ENCODE data around the gene IFNW1.
A peak's percentile ranks its signal among the peaks of the same experiment; 100 is the strongest.

IFNW1 gene

DNA sequence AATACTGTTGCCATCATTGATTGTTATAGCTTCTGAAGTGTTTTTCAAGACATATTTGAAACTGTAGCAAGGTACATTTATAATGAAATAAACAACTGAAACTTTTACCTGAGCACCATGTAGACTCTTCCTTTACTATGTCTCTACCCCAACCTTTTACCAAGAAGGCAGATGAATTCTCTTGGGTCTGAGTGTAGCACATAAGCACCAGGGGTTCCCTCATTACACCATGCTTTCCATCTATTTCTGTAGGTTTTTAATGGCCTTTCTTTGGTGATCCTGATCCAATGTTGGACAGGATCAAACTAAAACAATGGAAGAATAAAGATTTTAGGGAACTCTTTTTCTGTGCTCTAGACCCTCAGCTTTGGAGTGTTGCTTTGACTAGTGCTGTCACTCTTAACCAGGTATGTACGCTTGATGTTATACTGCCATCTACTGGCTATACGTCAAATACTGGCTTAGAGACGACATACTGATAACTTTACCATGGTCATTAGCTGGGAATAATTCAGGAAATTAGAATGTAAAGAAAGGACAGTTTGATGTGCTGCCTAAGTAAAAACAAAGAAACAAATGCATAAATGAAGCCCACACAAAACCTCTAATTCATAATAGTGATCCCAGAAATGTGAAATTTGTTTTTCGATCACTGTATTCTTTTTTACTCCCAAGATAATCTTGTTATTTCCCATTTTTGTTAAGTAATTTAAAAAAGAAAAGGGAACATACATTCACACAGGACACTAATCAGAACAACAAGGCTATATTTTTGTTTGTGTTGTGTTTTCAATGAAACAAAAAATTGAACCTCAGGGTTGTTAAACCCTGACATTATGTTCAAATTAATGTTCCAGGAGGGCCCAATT is 30.7 kb downstream of the IFNW1 start:
- Histone ChIP-seq H3K27me3 (replicated peaks; ENCODE audit: control insufficient read depth, insufficient read depth, low read length, poor library complexity, severe bottlenecking) (no peaks in the 10 kb centered on the region), H3K4me3 (ENCODE audit: insufficient read depth, low read depth, low read length, poor library complexity, severe bottlenecking) (no peak overlapping the region), H3K36me3 (ENCODE audit: control insufficient read depth, insufficient read depth, low read length) (no peaks in the 10 kb centered on the region), H3K9me3 (ENCODE audit: control insufficient read depth, low read length) (no peaks in the 10 kb centered on the region), H3K4me1 (ENCODE audit: control insufficient read depth, insufficient read depth, low read length, poor library complexity, severe bottlenecking) (no peaks in the 10 kb centered on the region), H3K27ac (ENCODE audit: insufficient read depth, low read length, poor library complexity, severe bottlenecking) (no peak overlapping the region)
- DNase-seq: no peak

DNA sequence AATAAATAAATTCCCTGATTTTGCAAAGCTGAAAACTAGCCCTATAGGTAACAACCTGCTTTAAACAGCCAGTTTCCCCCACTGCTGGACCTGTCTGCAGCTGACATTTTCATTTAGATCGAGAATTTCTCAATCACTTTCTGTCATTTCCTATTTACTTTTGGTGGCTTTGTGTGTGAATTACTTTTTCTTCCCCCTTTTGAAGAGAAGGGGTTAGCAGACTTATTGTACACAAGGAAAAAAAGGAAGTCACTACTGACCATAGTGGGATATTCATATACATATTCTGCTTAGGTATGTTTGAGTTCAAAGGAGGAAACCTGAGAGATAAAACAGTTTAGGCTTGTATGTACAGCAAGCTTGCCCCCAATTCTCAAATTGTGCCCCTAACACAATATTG is 36.8 kb downstream of the IFNW1 start:
- Histone ChIP-seq H3K4me1 (ENCODE audit: control insufficient read depth, insufficient read depth, low read length, poor library complexity, severe bottlenecking) (no peaks in the 10 kb centered on the region), H3K36me3 (ENCODE audit: control insufficient read depth, insufficient read depth, low read length) (no peaks in the 10 kb centered on the region), H3K9me3 (ENCODE audit: control insufficient read depth, low read length) (no peaks in the 10 kb centered on the region), H3K4me3 (ENCODE audit: insufficient read depth, low read depth, low read length, poor library complexity, severe bottlenecking) (no peak overlapping the region), H3K27ac (ENCODE audit: insufficient read depth, low read length, poor library complexity, severe bottlenecking) (no peak overlapping the region), H3K27me3 (replicated peaks; ENCODE audit: control insufficient read depth, insufficient read depth, low read length, poor library complexity, severe bottlenecking) (no peaks in the 10 kb centered on the region)
- no peak for DNase-seq

DNA sequence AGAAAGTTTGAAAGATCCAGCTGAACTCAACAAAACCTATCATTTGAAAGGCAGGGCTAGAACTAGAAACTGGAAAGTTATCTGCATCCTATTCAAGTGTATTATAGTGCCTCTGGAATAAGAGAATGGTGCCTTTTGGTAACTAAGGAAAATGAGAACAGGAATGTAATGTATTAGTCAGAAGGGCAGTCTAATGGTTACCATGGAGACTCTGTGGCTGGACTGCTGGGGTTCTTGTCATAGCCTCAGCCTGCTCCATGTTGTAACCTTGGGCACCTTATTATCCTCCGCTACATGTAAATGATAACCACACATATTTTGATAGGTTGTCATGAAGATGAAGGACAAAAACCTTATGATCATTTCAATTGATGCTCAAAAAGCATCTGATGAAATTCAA is 39.3 kb downstream of the IFNW1 start:
- DNase-seq: no peak
- no peaks in the 10 kb centered on the region for H3K36me3 ChIP-seq (ENCODE audit: control insufficient read depth, insufficient read depth, low read length)
- H3K9me3 ChIP-seq (ENCODE audit: control insufficient read depth, low read length): no peaks in the 10 kb centered on the region
- no peak overlapping the region for H3K27ac ChIP-seq (ENCODE audit: insufficient read depth, low read length, poor library complexity, severe bottlenecking)
- no peak overlapping the region for H3K4me3 ChIP-seq (ENCODE audit: insufficient read depth, low read depth, low read length, poor library complexity, severe bottlenecking)
- H3K27me3 ChIP-seq (replicated peaks; ENCODE audit: control insufficient read depth, insufficient read depth, low read length, poor library complexity, severe bottlenecking): no peaks in the 10 kb centered on the region
- H3K4me1 ChIP-seq (ENCODE audit: control insufficient read depth, insufficient read depth, low read length, poor library complexity, severe bottlenecking): peaks cover 3% of the 10 kb centered on the region

DNA sequence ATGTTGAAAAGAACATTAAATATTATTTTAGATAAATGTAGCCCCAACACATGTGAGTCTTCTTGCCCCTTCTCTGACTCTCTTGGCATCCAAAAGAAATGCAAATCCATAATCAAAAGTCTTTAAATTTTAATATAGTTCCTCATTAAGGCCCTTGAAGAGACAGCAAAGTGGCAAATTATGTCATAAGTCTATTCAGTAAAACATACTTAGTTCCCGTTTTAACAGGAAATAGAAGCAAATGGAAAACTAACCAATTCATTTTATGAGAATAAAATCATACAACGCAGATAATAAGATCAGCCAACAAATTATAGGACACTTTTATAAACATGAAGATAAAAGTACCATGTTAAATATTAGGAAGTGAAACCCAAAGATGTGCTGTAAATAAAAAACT is 43.8 kb downstream of the IFNW1 start:
- Histone ChIP-seq H3K27ac (ENCODE audit: insufficient read depth, low read length, poor library complexity, severe bottlenecking) (no peak overlapping the region), H3K27me3 (replicated peaks; ENCODE audit: control insufficient read depth, insufficient read depth, low read length, poor library complexity, severe bottlenecking) (no peaks in the 10 kb centered on the region), H3K9me3 (ENCODE audit: control insufficient read depth, low read length) (no peaks in the 10 kb centered on the region), H3K4me1 (ENCODE audit: control insufficient read depth, insufficient read depth, low read length, poor library complexity, severe bottlenecking) (peaks cover 11% of the 10 kb centered on the region), H3K4me3 (ENCODE audit: insufficient read depth, low read depth, low read length, poor library complexity, severe bottlenecking) (no peak overlapping the region), H3K36me3 (ENCODE audit: control insufficient read depth, insufficient read depth, low read length) (no peaks in the 10 kb centered on the region)
- no peak for DNase-seq

DNA sequence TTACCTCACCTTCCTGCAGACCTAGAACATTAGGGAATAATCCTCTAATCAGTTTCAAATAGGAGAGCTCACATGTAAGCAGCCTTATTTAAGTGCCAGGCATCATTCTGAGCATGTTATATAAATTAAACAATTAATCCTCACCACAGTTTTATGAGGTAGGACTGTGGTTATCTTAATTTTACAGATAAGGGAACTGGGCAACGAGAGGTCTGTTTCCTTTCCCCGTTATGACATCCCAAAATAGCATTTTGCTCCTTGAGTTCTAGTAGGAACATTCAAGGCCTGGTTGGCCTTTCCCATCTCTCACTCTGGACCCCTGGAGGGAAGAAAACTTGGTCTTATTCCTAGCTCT is 44.8 kb downstream of the IFNW1 start:
- Histone ChIP-seq H3K36me3 (ENCODE audit: control insufficient read depth, insufficient read depth, low read length) (no peaks in the 10 kb centered on the region), H3K9me3 (ENCODE audit: control insufficient read depth, low read length) (no peaks in the 10 kb centered on the region), H3K4me3 (ENCODE audit: insufficient read depth, low read depth, low read length, poor library complexity, severe bottlenecking) (no peak overlapping the region), H3K27me3 (replicated peaks; ENCODE audit: control insufficient read depth, insufficient read depth, low read length, poor library complexity, severe bottlenecking) (no peaks in the 10 kb centered on the region), H3K4me1 (ENCODE audit: control insufficient read depth, insufficient read depth, low read length, poor library complexity, severe bottlenecking) (peaks cover 11% of the 10 kb centered on the region), H3K27ac (ENCODE audit: insufficient read depth, low read length, poor library complexity, severe bottlenecking) (peak overlapping the region; percentile 33)
- no peak for DNase-seq

DNA sequence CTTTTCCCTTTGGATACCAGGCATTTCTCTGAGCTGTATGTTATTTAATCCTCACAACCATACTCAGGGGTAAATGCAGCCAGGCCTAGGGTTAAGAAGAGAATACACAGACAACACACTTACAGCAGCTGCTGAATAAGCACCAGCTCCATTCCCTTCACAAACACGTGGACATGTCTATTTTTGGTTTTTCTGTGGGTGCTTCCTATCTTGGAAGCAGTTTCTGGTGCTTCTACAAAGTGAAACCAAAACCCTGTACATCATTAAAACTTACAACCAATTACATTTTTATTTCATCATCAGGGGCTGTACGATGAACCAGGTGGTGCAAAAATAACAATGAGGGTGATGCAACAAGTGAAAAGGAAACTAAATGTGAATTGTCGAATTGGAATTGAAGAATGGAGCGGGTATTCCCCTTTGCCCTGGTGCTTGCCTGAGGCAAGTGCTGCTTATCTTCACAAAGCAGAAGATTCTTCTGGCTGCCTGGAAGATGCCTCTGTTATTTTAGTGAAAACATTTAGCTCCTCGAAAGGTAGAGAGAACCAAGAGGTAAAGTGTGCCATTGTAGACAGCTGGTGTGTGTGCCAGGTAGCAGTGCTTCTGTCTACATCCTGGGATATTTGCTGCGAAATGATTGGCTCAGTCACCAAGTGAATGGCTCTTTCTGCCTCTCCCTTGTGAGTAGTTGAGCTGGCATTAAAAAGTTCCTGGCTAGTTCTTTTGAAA is 45.3 kb downstream of the IFNW1 start:
- Histone ChIP-seq H3K27ac (ENCODE audit: insufficient read depth, low read length, poor library complexity, severe bottlenecking) (peak overlapping the region; percentile 33), H3K4me3 (ENCODE audit: insufficient read depth, low read depth, low read length, poor library complexity, severe bottlenecking) (no peak overlapping the region), H3K9me3 (ENCODE audit: control insufficient read depth, low read length) (no peaks in the 10 kb centered on the region), H3K4me1 (ENCODE audit: control insufficient read depth, insufficient read depth, low read length, poor library complexity, severe bottlenecking) (peaks cover 11% of the 10 kb centered on the region), H3K36me3 (ENCODE audit: control insufficient read depth, insufficient read depth, low read length) (no peaks in the 10 kb centered on the region), H3K27me3 (replicated peaks; ENCODE audit: control insufficient read depth, insufficient read depth, low read length, poor library complexity, severe bottlenecking) (no peaks in the 10 kb centered on the region)
- DNase-seq: peak in 1 of 3 donors; percentile 10

DNA sequence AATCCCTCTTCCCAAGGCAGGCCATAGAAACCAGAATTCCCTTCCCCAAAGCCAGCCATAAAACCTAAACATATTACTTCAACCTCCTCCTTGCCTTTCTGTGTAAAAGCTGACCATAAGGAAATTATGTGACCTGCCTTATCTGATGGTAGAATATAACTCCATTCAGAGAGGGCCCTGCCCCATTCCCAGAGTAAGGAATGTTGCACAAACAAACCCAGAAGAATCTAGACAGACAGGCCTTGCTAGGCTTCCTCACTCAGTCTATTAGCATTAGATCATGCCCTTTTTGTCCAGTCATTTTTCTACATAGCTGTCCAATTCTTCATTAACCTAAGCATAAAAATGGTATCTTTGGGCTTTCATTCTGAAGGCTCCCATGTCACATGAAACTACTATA is 46.1 kb downstream of the IFNW1 start:
- DNase-seq: no peak
- Histone ChIP-seq H3K4me3 (ENCODE audit: insufficient read depth, low read depth, low read length, poor library complexity, severe bottlenecking) (no peak overlapping the region), H3K4me1 (ENCODE audit: control insufficient read depth, insufficient read depth, low read length, poor library complexity, severe bottlenecking) (peaks cover 11% of the 10 kb centered on the region)

More for the DNA sequence above, 46.1 kb downstream of the IFNW1 start:
- peak overlapping the region; percentile 10 for H3K27ac ChIP-seq (ENCODE audit: insufficient read depth, low read length, poor library complexity, severe bottlenecking)
- H3K27me3 ChIP-seq (replicated peaks; ENCODE audit: control insufficient read depth, insufficient read depth, low read length, poor library complexity, severe bottlenecking): no peaks in the 10 kb centered on the region
- H3K36me3 ChIP-seq (ENCODE audit: control insufficient read depth, insufficient read depth, low read length): no peaks in the 10 kb centered on the region
- H3K9me3 ChIP-seq (ENCODE audit: control insufficient read depth, low read length): no peaks in the 10 kb centered on the region
